Esophagus muscularis mucosa (tissue), 3 donors: Measurements from ENCODE around the gene CHMP6.

Experiments used
- POLR2AphosphoS5 ChIP-seq, 2 donors: sonication (generic); formaldehyde crosslinking; IDR thresholded peaks; one replicate each; pipeline ENCODE4 v1.6.1; 2017; ENCODE audit warnings: antibody characterized with exemption in 2 of 2
- TF ChIP-seq, protein P1 (sequence below), 3 experiments: fragments of 200-600 bp in 2 of 3; fragments of 450-650 bp in 1 of 3; sonication (generic) in 2 of 3; IDR thresholded peaks; one replicate each; pipeline ENCODE4 v1.5.1; 2017 to 2019; ENCODE audit warnings: antibody characterized with exemption in 3 of 3, mild to moderate bottlenecking in 2 of 3, moderate library complexity in 1 of 3

- TF ChIP-seq, protein P1, sequence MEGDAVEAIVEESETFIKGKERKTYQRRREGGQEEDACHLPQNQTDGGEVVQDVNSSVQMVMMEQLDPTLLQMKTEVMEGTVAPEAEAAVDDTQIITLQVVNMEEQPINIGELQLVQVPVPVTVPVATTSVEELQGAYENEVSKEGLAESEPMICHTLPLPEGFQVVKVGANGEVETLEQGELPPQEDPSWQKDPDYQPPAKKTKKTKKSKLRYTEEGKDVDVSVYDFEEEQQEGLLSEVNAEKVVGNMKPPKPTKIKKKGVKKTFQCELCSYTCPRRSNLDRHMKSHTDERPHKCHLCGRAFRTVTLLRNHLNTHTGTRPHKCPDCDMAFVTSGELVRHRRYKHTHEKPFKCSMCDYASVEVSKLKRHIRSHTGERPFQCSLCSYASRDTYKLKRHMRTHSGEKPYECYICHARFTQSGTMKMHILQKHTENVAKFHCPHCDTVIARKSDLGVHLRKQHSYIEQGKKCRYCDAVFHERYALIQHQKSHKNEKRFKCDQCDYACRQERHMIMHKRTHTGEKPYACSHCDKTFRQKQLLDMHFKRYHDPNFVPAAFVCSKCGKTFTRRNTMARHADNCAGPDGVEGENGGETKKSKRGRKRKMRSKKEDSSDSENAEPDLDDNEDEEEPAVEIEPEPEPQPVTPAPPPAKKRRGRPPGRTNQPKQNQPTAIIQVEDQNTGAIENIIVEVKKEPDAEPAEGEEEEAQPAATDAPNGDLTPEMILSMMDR (IDR thresholded peaks at IDR 0.05), result no peak
- TF ChIP-seq POLR2AphosphoS5 (IDR thresholded peaks at IDR 0.05), result peak in 1 of 2 donors; percentile 5
These were observed 44.7 kb downstream of the CHMP6 start for GRCh38 chr17:81036197-81036941.
